ENCODE results near the gene PRLH.

DNA sequence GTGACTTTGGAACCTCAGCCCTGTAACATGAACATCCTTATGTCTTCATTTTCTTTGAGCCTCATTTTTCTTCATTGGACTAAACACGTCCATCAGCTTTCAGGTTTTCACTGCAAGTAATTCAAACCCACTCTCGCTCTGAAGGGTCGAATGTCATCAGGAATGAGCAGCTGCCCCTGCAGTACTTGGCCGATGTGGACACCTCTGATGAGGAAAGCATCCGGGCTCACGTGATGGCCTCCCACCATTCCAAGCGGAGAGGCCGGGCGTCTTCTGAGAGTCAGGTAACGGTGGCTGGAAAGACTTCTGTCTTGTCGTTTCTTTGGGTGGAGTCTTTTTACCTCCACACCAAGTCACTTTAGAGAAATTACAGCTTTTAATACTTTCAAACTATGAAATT is 39.1 kb upstream of the PRLH start:
- no peak for TF ChIP-seq CTCF (conservative IDR thresholded peaks at IDR 0.05 in 1 of 2, IDR thresholded peaks at IDR 0.05 in 1 of 2; ENCODE audit: low read depth in 1 of 2, low read length in 2 of 2)
- TF ChIP-seq EZH2 (IDR thresholded peaks at IDR 0.05; ENCODE audit: low read length, missing control alignments) = no peak

All from fibroblast of lung (primary cell).